Measurements from ENCODE around the gene SUCLG2.

DNA sequence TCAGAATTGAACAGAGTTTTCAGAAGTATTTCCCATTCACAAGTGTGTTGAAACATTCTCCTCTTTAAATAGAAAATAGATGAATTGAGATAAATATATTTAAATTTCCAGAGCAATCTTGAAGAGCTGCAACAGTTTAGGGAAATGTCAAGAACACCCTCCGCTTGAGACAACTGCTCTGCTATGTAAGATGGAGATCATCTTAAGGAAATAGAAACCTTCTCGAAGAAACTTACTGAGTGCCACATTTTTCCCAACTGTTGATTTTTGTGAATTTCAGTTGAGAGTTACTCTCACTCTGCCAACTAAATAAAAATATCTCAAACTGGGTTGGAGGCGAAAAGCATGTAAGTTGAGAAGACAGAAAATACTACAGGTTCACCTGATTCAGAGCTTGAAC lies 78.0 kb downstream of the SUCLG2 start:
- TF ChIP-seq CTCF (IDR thresholded peaks at IDR 0.05; ENCODE audit: low read length) = no peak
- TF ChIP-seq EZH2 (IDR thresholded peaks at IDR 0.05; ENCODE audit: borderline replicate concordance, low read length) = no peak

All from OCI-LY1 (cell line).